ENCODE data around the gene PAPPA.
A peak's percentile ranks its signal among the peaks of the same experiment; 100 is the strongest.

Gene PAPPA

GRCh38 chr9:116382053-116382452 lies 228.5 kb downstream of the PAPPA start:
- DNase-seq (ENCODE audit: low spot score): no peak

- DNase-seq (ENCODE audit: low spot score): no peak
Measured at GRCh38 chr9:116383133-116383532, 229.5 kb downstream of the PAPPA start.

GRCh38 chr9:116383936-116384335 lies 230.3 kb downstream of the PAPPA start:
- DNase-seq (ENCODE audit: low spot score): no peak

- no peak for DNase-seq (ENCODE audit: low spot score)
Measured at GRCh38 chr9:116387934-116388698, 234.5 kb downstream of the PAPPA start.

GRCh38 chr9:116389541-116390302 lies 236.1 kb downstream of the PAPPA start:
- no peak for DNase-seq (ENCODE audit: low spot score)

GRCh38 chr9:116390303-116391228 lies 237.0 kb downstream of the PAPPA start:
- DNase-seq (ENCODE audit: low spot score): no peak

- DNase-seq (ENCODE audit: low spot score): peak; percentile 53
Measured at GRCh38 chr9:116391306-116391900, 237.8 kb downstream of the PAPPA start.

GRCh38 chr9:116393198-116393597 lies 239.6 kb downstream of the PAPPA start:
- DNase-seq (ENCODE audit: low spot score): no peak

- DNase-seq (ENCODE audit: low spot score): no peak
Measured at GRCh38 chr9:116394070-116394469, 240.5 kb downstream of the PAPPA start.

- no peak for DNase-seq (ENCODE audit: low spot score)
Measured at GRCh38 chr9:116394894-116395698, 241.5 kb downstream of the PAPPA start.

GRCh38 chr9:116395699-116396037 lies 242.1 kb downstream of the PAPPA start:
- no peak for DNase-seq (ENCODE audit: low spot score)

- no peak for DNase-seq (ENCODE audit: low spot score)
Measured at GRCh38 chr9:116403171-116403570, 249.6 kb downstream of the PAPPA start.

- DNase-seq (ENCODE audit: low spot score): no peak
Measured at GRCh38 chr9:116404228-116404627, 250.6 kb downstream of the PAPPA start.

GRCh38 chr9:116405321-116405720 lies 251.7 kb downstream of the PAPPA start:
- DNase-seq (ENCODE audit: low spot score): no peak

- no peak for DNase-seq (ENCODE audit: low spot score)
Measured at GRCh38 chr9:116406469-116406868, 252.9 kb downstream of the PAPPA start.

GRCh38 chr9:116409129-116409528 lies 255.5 kb downstream of the PAPPA start:
- DNase-seq (ENCODE audit: low spot score): no peak

GRCh38 chr9:116409638-116410037 lies 256.0 kb downstream of the PAPPA start:
- no peak for DNase-seq (ENCODE audit: low spot score)

GRCh38 chr9:116411506-116411905 lies 257.9 kb downstream of the PAPPA start:
- DNase-seq (ENCODE audit: low spot score): no peak

GRCh38 chr9:116414374-116414773 lies 260.8 kb downstream of the PAPPA start:
- no peak for DNase-seq (ENCODE audit: low spot score)

GRCh38 chr9:116416421-116416820 lies 262.8 kb downstream of the PAPPA start:
- no peak for DNase-seq (ENCODE audit: low spot score)

- DNase-seq (ENCODE audit: low spot score): no peak
Measured at GRCh38 chr9:116417464-116417863, 263.9 kb downstream of the PAPPA start.

Data from hepatic stellate cell (primary cell).